DND-41 (cell line): ENCODE results near the gene PRR35.

Experiments
- CTCF ChIP-seq: IDR thresholded peaks from 2 replicates; pipeline ENCODE4 v1.5.1; 2012; ENCODE audit warnings: borderline replicate concordance, low read length, moderate library complexity, mild to moderate bottlenecking; ENCODE audit not compliant: poor library complexity, severe bottlenecking; ENCODE audit errors: extremely low read depth
- EZH2 ChIP-seq: IDR thresholded peaks from 3 replicates; pipeline ENCODE4 v1.6.1; 2012; ENCODE audit warnings: borderline replicate concordance, low read depth, mild to moderate bottlenecking, moderate library complexity, low read length, inconsistent platforms; ENCODE audit not compliant: severe bottlenecking

- TF ChIP-seq CTCF (no peak), EZH2 (no peak)
These were observed 31.8 kb upstream of the PRR35 start for GRCh38 chr16:528111-529011.
